ENCODE measurements around the gene COX14.

Gene COX14

GRCh38 chr12:50073206-50073605 is 38.8 kb upstream of the COX14 start:
- H3K4me2 ChIP-seq (ENCODE audit: low read length), result no peak overlapping the region
- peaks cover 18% of the 10 kb centered on the region for H3K4me1 ChIP-seq (ENCODE audit: low read length)
- H3K79me2 ChIP-seq (ENCODE audit: low read length), result no peaks in the 10 kb centered on the region
- H3K27ac ChIP-seq (ENCODE audit: low read length), result no peak overlapping the region
- TF ChIP-seq CTCF (IDR thresholded peaks at IDR 0.05; ENCODE audit: low read depth, low read length) (no peak), EZH2phosphoT487 (IDR thresholded peaks at IDR 0.05; ENCODE audit: low read depth) (no peak)
- H3K4me3 ChIP-seq (ENCODE audit: low read length), result no peak overlapping the region
- no peaks in the 10 kb centered on the region for H3K9me3 ChIP-seq (ENCODE audit: insufficient read depth, low read length)
- H2AFZ ChIP-seq (ENCODE audit: low read depth, low read length), result no peak overlapping the region
- no peaks in the 10 kb centered on the region for H4K20me1 ChIP-seq (ENCODE audit: insufficient read depth, low read length)
- H3K36me3 ChIP-seq (replicated peaks; ENCODE audit: low read depth, low read length), result no peaks in the 10 kb centered on the region
- H3K9ac ChIP-seq (ENCODE audit: low read length), result no peak overlapping the region
- no peaks in the 10 kb centered on the region for H3K27me3 ChIP-seq (ENCODE audit: low read depth, low read length)

GRCh38 chr12:50073712-50074111 is 38.3 kb upstream of the COX14 start:
- Histone ChIP-seq H3K9me3 (ENCODE audit: insufficient read depth, low read length) (no peaks in the 10 kb centered on the region), H3K79me2 (ENCODE audit: low read length) (no peaks in the 10 kb centered on the region), H3K27me3 (ENCODE audit: low read depth, low read length) (no peaks in the 10 kb centered on the region), H3K4me2 (ENCODE audit: low read length) (no peak overlapping the region), H3K36me3 (replicated peaks; ENCODE audit: low read depth, low read length) (no peaks in the 10 kb centered on the region), H4K20me1 (ENCODE audit: insufficient read depth, low read length) (no peaks in the 10 kb centered on the region), H3K4me3 (ENCODE audit: low read length) (no peak overlapping the region), H3K27ac (ENCODE audit: low read length) (no peak overlapping the region), H3K4me1 (ENCODE audit: low read length) (peaks cover 18% of the 10 kb centered on the region), H2AFZ (ENCODE audit: low read depth, low read length) (no peak overlapping the region), H3K9ac (ENCODE audit: low read length) (no peak overlapping the region)
- no peak for TF ChIP-seq CTCF (IDR thresholded peaks at IDR 0.05; ENCODE audit: low read depth, low read length)

- peak overlapping the region; percentile 44 for H3K4me2 ChIP-seq (ENCODE audit: low read length)
- no peak overlapping the region for H3K27ac ChIP-seq (ENCODE audit: low read length)
- no peaks in the 10 kb centered on the region for H3K79me2 ChIP-seq (ENCODE audit: low read length)
- peaks cover 18% of the 10 kb centered on the region for H3K4me1 ChIP-seq (ENCODE audit: low read length)
- no peak overlapping the region for H3K4me3 ChIP-seq (ENCODE audit: low read length)
- no peaks in the 10 kb centered on the region for H4K20me1 ChIP-seq (ENCODE audit: insufficient read depth, low read length)
- peak; percentile 89 for TF ChIP-seq CTCF (IDR thresholded peaks at IDR 0.05; ENCODE audit: low read depth, low read length)
- TF ChIP-seq EZH2phosphoT487 (IDR thresholded peaks at IDR 0.05; ENCODE audit: low read depth), result no peak
- H3K9ac ChIP-seq (ENCODE audit: low read length), result no peak overlapping the region
- H2AFZ ChIP-seq (ENCODE audit: low read depth, low read length), result no peak overlapping the region
- H3K36me3 ChIP-seq (replicated peaks; ENCODE audit: low read depth, low read length), result no peaks in the 10 kb centered on the region
- H3K9me3 ChIP-seq (ENCODE audit: insufficient read depth, low read length), result no peaks in the 10 kb centered on the region
- no peaks in the 10 kb centered on the region for H3K27me3 ChIP-seq (ENCODE audit: low read depth, low read length)
Observed at GRCh38 chr12:50074936-50075807, 36.9 kb upstream of the COX14 start.

GRCh38 chr12:50075808-50076170 is 36.2 kb upstream of the COX14 start:
- TF ChIP-seq CTCF (IDR thresholded peaks at IDR 0.05; ENCODE audit: low read depth, low read length) (no peak), EZH2phosphoT487 (IDR thresholded peaks at IDR 0.05; ENCODE audit: low read depth) (no peak)
- Histone ChIP-seq H3K4me2 (ENCODE audit: low read length) (no peak overlapping the region), H2AFZ (ENCODE audit: low read depth, low read length) (no peak overlapping the region), H3K36me3 (replicated peaks; ENCODE audit: low read depth, low read length) (no peaks in the 10 kb centered on the region), H3K27me3 (ENCODE audit: low read depth, low read length) (no peaks in the 10 kb centered on the region), H3K27ac (ENCODE audit: low read length) (no peak overlapping the region), H3K9me3 (ENCODE audit: insufficient read depth, low read length) (no peaks in the 10 kb centered on the region), H3K9ac (ENCODE audit: low read length) (no peak overlapping the region), H3K4me1 (ENCODE audit: low read length) (peaks cover 15% of the 10 kb centered on the region), H3K4me3 (ENCODE audit: low read length) (no peak overlapping the region), H4K20me1 (ENCODE audit: insufficient read depth, low read length) (no peaks in the 10 kb centered on the region), H3K79me2 (ENCODE audit: low read length) (no peaks in the 10 kb centered on the region)

All from OCI-LY3 (cell line).